HFFc6 (cell line): ENCODE data around the gene FRMD7. TPM values are rescaled to one million over a fixed set of nuclear protein-coding genes. Genes with fewer than 3 reads are reported as not detected.
"Not testable (repeated sequence)": the region's sequence is repeated elsewhere in the genome, so short reads cannot be mapped to it uniquely, and the experiment has no call there.

ENCODE experiments used
- DNase-seq: peaks from one replicate; pipeline ENCODE4 v3.0.0-alpha.2; 2018
- H3K27ac Mint-ChIP-seq: 2 replicates; pipeline ENCODE4 v1.8.0; 2020; ENCODE audit warnings: mild to moderate bottlenecking, mixed read lengths
- H3K27me3 Mint-ChIP-seq: 2 replicates; pipeline ENCODE4 v1.8.0; 2021; ENCODE audit warnings: mild to moderate bottlenecking, moderate library complexity, mixed read lengths; ENCODE audit not compliant: insufficient read depth
- H3K36me3 Mint-ChIP-seq: 2 replicates; pipeline ENCODE4 v1.8.0; 2021; ENCODE audit warnings: low read depth, mixed read lengths
- H3K4me1 Mint-ChIP-seq: 2 replicates; pipeline ENCODE4 v1.8.0; 2020; ENCODE audit warnings: low read depth, mixed read lengths
- H3K4me3 Mint-ChIP-seq: 2 replicates; pipeline ENCODE4 v1.8.0; 2020; ENCODE audit warnings: mild to moderate bottlenecking, moderate library complexity, mixed read lengths
- H3K9me3 Mint-ChIP-seq: 2 replicates; pipeline ENCODE4 v1.8.0; 2020; ENCODE audit warnings: mild to moderate bottlenecking, mixed read lengths
- CTCF ChIP-seq: fragments of 200-600 bp; sonication (generic); IDR thresholded peaks from 2 replicates; pipeline ENCODE4 v1.5.0; 2021; ENCODE audit warnings: antibody characterized with exemption, mild to moderate bottlenecking
- total RNA-seq, 6 experiments: library from RNA; stranded (reverse); fragmentation: NEBNext Ultra II Directional; extraction: Animal tissue kit (Norgen Biotek cat#: 25700); gene quantifications; 2 replicates in 1 of 6; 3 replicates in 5 of 6; pipeline ENCODE4 v1.2.3, GENCODE V29; 2021

FRMD7 gene
- total RNA-seq, 6 experiments from 2014 or later: not detected

GRCh38 chrX:132063334-132063733, 64.5 kb downstream of the FRMD7 start:
- no peaks in the 10 kb centered on the region; the same call in 1 of the 2 replicates for H3K4me1 Mint-ChIP-seq
- no peak for TF ChIP-seq CTCF
- H3K36me3 Mint-ChIP-seq: no peaks in the 10 kb centered on the region
- no peaks in the 10 kb centered on the region for H3K9me3 Mint-ChIP-seq
- no peak overlapping the region for H3K4me3 Mint-ChIP-seq
- H3K27me3 Mint-ChIP-seq: no peaks in the 10 kb centered on the region
- H3K27ac Mint-ChIP-seq: no peak overlapping the region
- no peak for DNase-seq

- DNase-seq: no peak
- no peak overlapping the region for H3K4me3 Mint-ChIP-seq
- H3K36me3 Mint-ChIP-seq: no peaks in the 10 kb centered on the region
- no peaks in the 10 kb centered on the region for H3K27me3 Mint-ChIP-seq
- no peak overlapping the region for H3K27ac Mint-ChIP-seq
- no peaks in the 10 kb centered on the region for H3K9me3 Mint-ChIP-seq
- TF ChIP-seq CTCF: no peak
- H3K4me1 Mint-ChIP-seq: no peaks in the 10 kb centered on the region; the same call in 1 of the 2 replicates
Measured at GRCh38 chrX:132059973-132060540, 67.8 kb downstream of the FRMD7 start.

- Mint-ChIP-seq H3K4me3 (no peak overlapping the region), H3K27me3 (no peaks in the 10 kb centered on the region), H3K9me3 (no peaks in the 10 kb centered on the region), H3K4me1 (no peaks in the 10 kb centered on the region; the same call in 1 of the 2 replicates), H3K36me3 (no peaks in the 10 kb centered on the region), H3K27ac (no peak overlapping the region)
- TF ChIP-seq CTCF: no peak
- no peak for DNase-seq
Measured at GRCh38 chrX:132058975-132059374, 68.8 kb downstream of the FRMD7 start.

- H3K36me3 Mint-ChIP-seq: no peaks in the 10 kb centered on the region
- H3K9me3 Mint-ChIP-seq: no peaks in the 10 kb centered on the region
- no peak overlapping the region for H3K4me3 Mint-ChIP-seq
- H3K27me3 Mint-ChIP-seq: no peaks in the 10 kb centered on the region
- no peak overlapping the region for H3K27ac Mint-ChIP-seq
- DNase-seq: no peak
- no peaks in the 10 kb centered on the region; the same call in 1 of the 2 replicates for H3K4me1 Mint-ChIP-seq
- no peak for TF ChIP-seq CTCF
Measured at GRCh38 chrX:132058050-132058449, 69.8 kb downstream of the FRMD7 start.

- not testable (repeated sequence) for DNase-seq, H3K4me1 Mint-ChIP-seq, H3K36me3 Mint-ChIP-seq, H3K4me3 Mint-ChIP-seq, H3K27ac Mint-ChIP-seq, H3K9me3 Mint-ChIP-seq, H3K27me3 Mint-ChIP-seq
Measured at GRCh38 chrX:132051778-132052177, 76.0 kb downstream of the FRMD7 start.

GRCh38 chrX:132046533-132046932, 81.3 kb downstream of the FRMD7 start:
- no peak for DNase-seq
- H3K4me3 Mint-ChIP-seq: no peak overlapping the region
- no peaks in the 10 kb centered on the region for H3K27me3 Mint-ChIP-seq
- peaks cover 10% of the 10 kb centered on the region; the same call in 1 of the 2 replicates for H3K4me1 Mint-ChIP-seq
- no peaks in the 10 kb centered on the region for H3K9me3 Mint-ChIP-seq
- no peaks in the 10 kb centered on the region for H3K36me3 Mint-ChIP-seq
- TF ChIP-seq CTCF: no peak
- no peak overlapping the region for H3K27ac Mint-ChIP-seq
